Kidney (tissue), 14 donors: ENCODE measurements around the gene TMED9. TPM values are rescaled to one million over a fixed set of nuclear protein-coding genes. Genes with fewer than 3 reads are reported as not detected.
A peak's percentile ranks its signal among the peaks of the same experiment; 100 is the strongest.

ENCODE experiments used
- DNase-seq, 5 donors: peaks; one replicate each; pipeline ENCODE4 v3.0.0-alpha.2; 2013 to 2020
- FAIRE-seq: peaks from 2 replicates; lab custom pipeline; 2012; peaks lifted over from hg19 to GRCh38; lab: Jason Lieb, UNC
- H3K27ac ChIP-seq, 2 donors: one replicate each; pipeline ENCODE4 v1.7.0; 2013; ENCODE audit warnings: low read depth in 2 of 2, low read length in 2 of 2, inconsistent platforms in 1 of 2
- H3K27me3 ChIP-seq: one replicate; pipeline ENCODE4 v1.7.1; 2013; ENCODE audit warnings: low read length, inconsistent platforms; ENCODE audit not compliant: control insufficient read depth, insufficient read depth
- H3K36me3 ChIP-seq, 3 donors: one replicate each; pipeline versions ENCODE4 v1.7.0 to v1.7.1; 2013; ENCODE audit warnings: low read length in 3 of 3, control low read depth in 1 of 3, inconsistent platforms in 1 of 3; ENCODE audit not compliant: insufficient read depth in 3 of 3, control insufficient read depth in 2 of 3
- H3K4me1 ChIP-seq, 3 donors: one replicate each; pipeline versions ENCODE4 v1.7.0 to v1.7.1; 2013; ENCODE audit warnings: low read length in 3 of 3, inconsistent platforms in 1 of 3, low read depth in 1 of 3; ENCODE audit not compliant: control insufficient read depth in 2 of 3, insufficient read depth in 2 of 3
- H3K4me3 ChIP-seq, 3 donors: one replicate each; pipeline versions ENCODE4 v1.7.0 to v1.8.1; 2013; ENCODE audit warnings: low read length in 3 of 3, control low read depth in 1 of 3, inconsistent platforms in 1 of 3
- H3K9ac ChIP-seq, 3 donors: one replicate each; pipeline versions ENCODE4 v1.7.0 to v1.7.1; 2013; ENCODE audit warnings: low read length in 3 of 3, control low read depth in 1 of 3, inconsistent platforms in 1 of 3
- H3K9me3 ChIP-seq, 3 donors: one replicate each; pipeline versions ENCODE4 v1.7.0 to v1.7.1; 2013; ENCODE audit warnings: low read length in 3 of 3, control low read depth in 1 of 3, inconsistent platforms in 1 of 3; ENCODE audit not compliant: control insufficient read depth in 2 of 3, insufficient read depth in 1 of 3
- intact Hi-C: fragments of 100-400 bp; cut with DNase I; formaldehyde crosslinking; loops from one replicate; pipeline ENCODE4 v1.11.1; 2022
- polyA plus RNA-seq: library from polyadenylated mRNA; stranded (reverse); fragments of 350-450 nt; fragmentation: Illumina TruSeq; extraction: RNeasy Lipid Tissue Mini Kit (QIAGEN cat#74804); gene quantifications from one replicate; pipeline ENCODE4 v1.2.3, GENCODE V29; 2014; ENCODE audit warnings: low read depth, low replicate concordance; ENCODE audit not compliant: insufficient read depth
- total RNA-seq: library from RNA; stranded (reverse); fragmentation: NEBNext Ultra II Directional; extraction: Animal tissue kit (Norgen Biotek cat#: 25700); gene quantifications from one replicate; pipeline ENCODE4 v1.2.1, GENCODE V29; 2021
- TF ChIP-seq, protein P1 (sequence below): IDR thresholded peaks from 3 replicates; pipeline ENCODE4 v1.5.1; 2012; ENCODE audit warnings: mild to moderate bottlenecking, moderate library complexity, borderline replicate concordance; ENCODE audit not compliant: insufficient read depth; ENCODE audit errors: extremely low read depth
- donor health status: control.
- donor health status: control.
- donor health status: control.
- donor health status: control.
- donor health status: control.
- donor health status: DM: yes; HTN: yes; CAD: no.
- donor health status: Normal renal cell carcinoma (clear cell type).

TMED9 gene
- total and polyA plus RNA-seq, 2 donors from 2014 or later = 168 to 214 TPM

DNA sequence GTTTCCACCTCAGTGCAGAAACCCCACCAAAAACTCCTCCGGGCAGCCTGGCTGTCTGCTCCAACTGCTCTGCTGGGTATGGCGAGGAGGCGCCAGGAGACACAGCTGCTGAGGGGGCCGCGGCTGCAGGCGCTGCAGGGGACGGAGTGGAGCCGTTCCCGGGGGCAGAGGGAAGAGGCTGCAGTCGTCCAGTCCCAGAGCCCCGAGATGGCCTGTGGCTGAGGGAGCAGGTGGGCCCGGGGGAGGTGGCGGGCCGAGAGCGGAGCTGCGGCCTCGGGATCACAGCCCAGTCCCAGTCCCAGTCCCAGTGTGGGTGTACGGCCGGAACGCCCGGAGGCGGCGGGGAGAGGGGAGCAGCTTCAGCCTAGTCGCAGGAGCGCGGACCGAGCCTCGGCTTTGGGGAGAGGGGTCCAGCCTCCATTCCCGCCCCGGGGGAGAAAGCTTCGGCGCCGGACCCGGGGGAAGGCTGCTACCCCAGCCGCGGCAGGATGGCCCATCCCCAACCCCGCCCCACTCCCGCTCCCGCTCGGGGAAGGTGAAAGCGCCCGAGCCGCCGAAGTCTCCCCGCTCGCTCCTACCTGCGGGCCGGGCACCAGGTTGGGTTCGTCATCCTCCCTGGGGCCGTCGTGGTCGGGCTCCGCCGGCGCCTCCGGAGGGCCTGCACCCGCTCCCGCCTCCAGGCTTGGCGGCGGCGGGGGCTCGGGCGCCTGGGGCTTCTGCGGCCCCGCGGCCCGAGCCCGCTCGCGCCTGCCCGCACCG is 38.2 kb upstream of the TMED9 start:
- Histone ChIP-seq H3K9ac (peak overlapping the region; percentile 31 to 65 (median 61)), H3K36me3 (peaks cover 0 to 8% (median 0%) of the 10 kb centered on the region in 3 donors), H3K4me1 (peaks cover 3 to 16% (median 15%) of the 10 kb centered on the region in 3 donors), H3K4me3 (peak overlapping the region; percentile 55 to 73 (median 70)), H3K27me3 (no peaks in the 10 kb centered on the region), H3K27ac (peak overlapping the region; percentile 24 to 57), H3K9me3 (no peaks in the 10 kb centered on the region)
- no peak for FAIRE-seq
- intact Hi-C loops = no loop called here
- DNase-seq = peak; percentile 38 to 87 (median 55)
- TF ChIP-seq, protein P1, sequence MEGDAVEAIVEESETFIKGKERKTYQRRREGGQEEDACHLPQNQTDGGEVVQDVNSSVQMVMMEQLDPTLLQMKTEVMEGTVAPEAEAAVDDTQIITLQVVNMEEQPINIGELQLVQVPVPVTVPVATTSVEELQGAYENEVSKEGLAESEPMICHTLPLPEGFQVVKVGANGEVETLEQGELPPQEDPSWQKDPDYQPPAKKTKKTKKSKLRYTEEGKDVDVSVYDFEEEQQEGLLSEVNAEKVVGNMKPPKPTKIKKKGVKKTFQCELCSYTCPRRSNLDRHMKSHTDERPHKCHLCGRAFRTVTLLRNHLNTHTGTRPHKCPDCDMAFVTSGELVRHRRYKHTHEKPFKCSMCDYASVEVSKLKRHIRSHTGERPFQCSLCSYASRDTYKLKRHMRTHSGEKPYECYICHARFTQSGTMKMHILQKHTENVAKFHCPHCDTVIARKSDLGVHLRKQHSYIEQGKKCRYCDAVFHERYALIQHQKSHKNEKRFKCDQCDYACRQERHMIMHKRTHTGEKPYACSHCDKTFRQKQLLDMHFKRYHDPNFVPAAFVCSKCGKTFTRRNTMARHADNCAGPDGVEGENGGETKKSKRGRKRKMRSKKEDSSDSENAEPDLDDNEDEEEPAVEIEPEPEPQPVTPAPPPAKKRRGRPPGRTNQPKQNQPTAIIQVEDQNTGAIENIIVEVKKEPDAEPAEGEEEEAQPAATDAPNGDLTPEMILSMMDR = no peak

DNA sequence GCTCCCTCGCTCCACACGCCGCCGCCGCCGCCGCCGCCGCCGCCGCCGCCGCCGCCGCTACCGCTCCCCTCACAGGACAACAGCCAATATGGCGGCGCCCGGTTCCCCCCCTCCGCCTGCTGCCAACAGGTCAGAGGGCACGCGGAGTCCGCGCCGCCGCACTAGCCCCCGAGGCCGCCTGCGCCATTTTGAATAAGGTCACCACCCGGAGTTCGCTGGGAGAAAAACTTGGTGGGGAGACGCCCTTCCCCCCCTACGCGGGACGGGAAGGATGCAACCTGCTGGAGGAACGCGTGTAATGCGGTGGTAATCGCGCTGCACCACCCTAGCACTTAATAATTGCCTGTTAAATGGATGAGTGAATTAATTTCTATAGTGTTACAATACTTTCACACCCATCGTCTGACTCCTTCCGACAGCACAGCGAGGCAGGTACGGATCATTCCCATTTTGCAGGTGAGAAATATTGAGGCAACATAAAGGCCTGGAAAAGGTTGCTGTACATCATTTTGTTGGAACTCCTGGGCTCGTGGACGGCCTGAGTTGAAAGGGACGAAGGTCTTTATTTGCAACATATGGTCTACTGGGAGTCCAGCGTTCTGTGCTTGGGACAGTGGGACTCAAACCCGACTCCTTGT is 37.4 kb upstream of the TMED9 start, which contains the start of gene FAM193B:
Gene FAM193B (minus strand): TSS at position 90 of the 638 bp plus-strand sequence. CDS start 105 bp downstream, outside the sequence.
- FAIRE-seq = no peak
- Histone ChIP-seq H3K27me3 (no peaks in the 10 kb centered on the region), H3K27ac (peak within 1 kb of the TSS; percentile 24 to 57), H3K4me3 (peak within 1 kb of the TSS; percentile 85 to 99 (median 89)), H3K4me1 (peaks cover 3 to 16% (median 15%) of the 10 kb centered on the region in 3 donors), H3K9ac (peak within 1 kb of the TSS; percentile 65 to 80 (median 75)), H3K36me3 (peaks cover 0 to 8% (median 0%) of the 10 kb centered on the region in 3 donors), H3K9me3 (no peaks in the 10 kb centered on the region)
- intact Hi-C loops = no loop called here
- peak; percentile 95 to 98 (median 97) for DNase-seq
- TF ChIP-seq, protein P1 = no peak

DNA sequence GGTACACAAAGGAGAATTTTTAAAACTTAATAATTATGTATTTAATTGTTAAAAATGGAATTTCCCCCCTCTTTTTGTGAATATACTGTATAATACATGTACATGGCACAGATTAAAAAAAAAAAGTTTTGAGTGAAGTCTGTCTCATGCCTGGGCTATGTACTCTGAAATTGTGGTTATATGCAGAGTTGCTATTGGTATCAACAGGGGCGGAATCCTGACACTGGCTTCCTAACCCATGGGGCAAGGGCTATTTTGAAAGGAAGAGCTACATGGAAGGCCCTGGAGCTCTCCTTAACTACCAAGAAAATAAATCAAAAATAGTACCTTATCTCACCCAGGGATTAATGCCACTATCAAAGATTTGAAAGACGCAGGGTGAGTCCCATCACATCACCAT is 36.8 kb upstream of the TMED9 start:
- no peak overlapping the region for H3K27ac ChIP-seq
- DNase-seq (no peak), FAIRE-seq (no peak)
- peaks cover 3 to 16% (median 15%) of the 10 kb centered on the region in 3 donors for H3K4me1 ChIP-seq
- H3K4me3 ChIP-seq = peak overlapping the region in 1 of 3 donors; percentile 99
- no peaks in the 10 kb centered on the region for H3K27me3 ChIP-seq
- H3K9ac ChIP-seq = no peak overlapping the region
- peaks cover 0 to 8% (median 0%) of the 10 kb centered on the region in 3 donors for H3K36me3 ChIP-seq
- no peaks in the 10 kb centered on the region for H3K9me3 ChIP-seq
- intact Hi-C loops = no loop called here
- TF ChIP-seq, protein P1 = no peak
